Heart right ventricle (tissue), 16 donors: ENCODE results near the gene ITPR3. TPM values are rescaled to one million over a fixed set of nuclear protein-coding genes. Genes with fewer than 3 reads are reported as not detected.

Experiments
- ATAC-seq, 8 donors: fragments of 200-7000 bp; cut with Tn5 transposase; one replicate each; pipeline ENCODE4 v1.9.1; 2020; ENCODE audit warnings: mild to moderate bottlenecking in 8 of 8, moderate library complexity in 8 of 8, moderate number of reproducible peaks in 1 of 8
- DNase-seq, 2 donors: peaks; one replicate each; pipeline ENCODE4 v3.0.0-alpha.2; 2020
- H3K27ac ChIP-seq, 10 donors: fragments of 200-600 bp; sonication (generic) in 2 of 10; one replicate each; pipeline versions ENCODE4 v1.5.0 to v1.8.0; 2020 to 2022; ENCODE audit warnings: mild to moderate bottlenecking in 3 of 10
- H3K27me3 ChIP-seq, 7 donors: fragments of 200-600 bp; one replicate each; pipeline ENCODE4 v1.8.0; 2021 to 2022; ENCODE audit warnings: mild to moderate bottlenecking in 2 of 7
- H3K36me3 ChIP-seq, 9 donors: fragments of 200-600 bp; sonication (generic) in 1 of 9; one replicate each; pipeline versions ENCODE4 v1.5.0 to v1.8.0; 2020 to 2022; ENCODE audit warnings: mild to moderate bottlenecking in 2 of 9
- H3K4me1 ChIP-seq, 9 donors: fragments of 200-600 bp; sonication (generic) in 1 of 9; one replicate each; pipeline versions ENCODE4 v1.5.0 to v1.8.0; 2020 to 2022; ENCODE audit warnings: mild to moderate bottlenecking in 4 of 9
- H3K4me3 ChIP-seq, 10 donors: fragments of 200-600 bp; sonication (generic) in 2 of 10; one replicate each; pipeline versions ENCODE4 v1.5.0 to v1.8.0; 2020 to 2022; ENCODE audit warnings: mild to moderate bottlenecking in 7 of 10, moderate library complexity in 2 of 10
- H3K9me3 ChIP-seq, 11 donors: fragments of 200-600 bp in 10 of 11; sonication (generic) in 2 of 11; one replicate each; pipeline versions ENCODE4 v1.5.0 to v1.8.0; 2013 to 2022; ENCODE audit warnings: mild to moderate bottlenecking in 2 of 11, control low read depth in 1 of 11, moderate library complexity in 1 of 11
- CTCF ChIP-seq, 9 donors: fragments of 200-600 bp; sonication (generic) in 2 of 9; IDR thresholded peaks; one replicate each; pipeline versions ENCODE4 v1.5.0 to v1.8.0; 2021 to 2022; ENCODE audit warnings: antibody characterized with exemption in 9 of 9, mild to moderate bottlenecking in 5 of 9, moderate library complexity in 1 of 9
- whole genome bisulfite sequencing, 2 donors: extraction: QIAGEN DNeasy Blood & Tissue Kit; methylation state at CpG; one replicate each; pipeline ENCODE4 v1.1.7; 2013; ENCODE audit warnings: inconsistent platforms in 1 of 2; 5-methylcytosine and 5-hydroxymethylcytosine counted together
- intact Hi-C, 10 donors: fragments of 100-400 bp; cut with DNase I; formaldehyde crosslinking; loops; one replicate each; pipeline versions ENCODE4 v1.11.1 to v1.14.2; 2022
- polyA plus RNA-seq, 2 donors: library from polyadenylated mRNA; stranded (reverse); fragments of 200-250 nt; gene quantifications; one replicate each; pipeline ENCODE4 v1.2.3, GENCODE V29; 2013
- total RNA-seq, 10 donors: library from RNA; stranded (reverse); fragmentation: NEBNext Ultra II Directional in 3 of 10; extraction: Animal tissue kit (Norgen Biotek cat#: 25700) in 3 of 10; gene quantifications; one replicate each; pipeline versions ENCODE4 v1.2.1 to v1.2.4, GENCODE V29; 2021 to 2023
- donor health status: Arrhythmogenic right ventricular cardiomyopathy.
- donor health status: ischemic (EF 13 %, LVEDD 7.1; RV severe dilation, severe dysfunction).
- donor health status: healthy with polysubstance abuse.
- donor health status: DM: no; HTN: yes; CAD: no.
- donor health status: DM: no; HTN: no; CAD: no.
- donor health status: ischemic (EF 25% LVEDD 6.9; RV normal size, moderate dysfunction).
- donor health status: ischemic (EF 25% LVEDD 5.7; RV mildly dilated, moderate dysfunction).
- donor health status: healthy.
- donor health status: DM: yes; HTN: yes; CAD: no.
- donor health status: Ischemic cardiomyopathy.
- donor health status: ischemic (EF 35%, LVEDD 5.7; RV mildly dilated, moderate dysfunction).
- donor health status: nonischemic (EF 11% LVEDD 7.7; RV severe dilation, severe dysfunction).
- donor health status: DM: yes; HTN: yes; CAD: no.
- donor health status: PGD.
- donor health status: ischemic (EF 29% LVEDD 5.4; RV normal size, mild dysfunction).
- donor health status: nonischemic (EF 23%, LVEDD 6.1; RV moderate dilation, normal function).

The ITPR3 gene
- total and polyA plus RNA-seq, 12 donors: 3.2 to 16.7 (median 6.0) TPM

GRCh38 chr6:33713786-33714185 lies 92.7 kb downstream of the ITPR3 start:
- Histone ChIP-seq H3K36me3 (peaks cover 0 to 15% (median 0%) of the 10 kb centered on the region in 9 donors), H3K27me3 (no peaks in the 10 kb centered on the region), H3K4me1 (peaks cover 0 to 48% (median 36%) of the 10 kb centered on the region in 9 donors), H3K27ac (no peak overlapping the region), H3K4me3 (no peak overlapping the region), H3K9me3 (no peaks in the 10 kb centered on the region)
- intact Hi-C loops: loop anchor here in 4 of 10 donors (5.0 kb wide), 2 partner anchors 44 to 49 kb away; no protein-coding TSS in a partner anchor
- TF ChIP-seq CTCF (IDR thresholded peaks at IDR 0.05): no peak
- WGBS, 2 donors: 58 to 87% methylated on average over 2 of the region's 2 CpGs
- no peak for DNase-seq
- no peak for ATAC-seq

GRCh38 chr6:33714385-33715040 lies 93.4 kb downstream of the ITPR3 start:
- H3K9me3 ChIP-seq: no peaks in the 10 kb centered on the region
- ATAC-seq (no peak), DNase-seq (no peak)
- 78 to 90% methylated on average over 7 of the region's 7 CpGs for WGBS, 2 donors
- peak in 2 of 9 donors; percentile 7 to 19 for TF ChIP-seq CTCF (IDR thresholded peaks at IDR 0.05)
- intact Hi-C loops: loop anchor here in 5 of 10 donors (5.0 kb wide), 2 partner anchors 43 to 48 kb away; no protein-coding TSS in a partner anchor
- H3K36me3 ChIP-seq: peaks cover 0 to 7% (median 0%) of the 10 kb centered on the region in 9 donors
- H3K27ac ChIP-seq: no peak overlapping the region
- no peaks in the 10 kb centered on the region for H3K27me3 ChIP-seq
- peaks cover 0 to 41% (median 34%) of the 10 kb centered on the region in 9 donors for H3K4me1 ChIP-seq
- no peak overlapping the region for H3K4me3 ChIP-seq

- 81 to 94% methylated on average over 7 of the region's 7 CpGs for WGBS, 2 donors
- no peak for TF ChIP-seq CTCF (IDR thresholded peaks at IDR 0.05)
- DNase-seq (no peak), ATAC-seq (no peak)
- no peaks in the 10 kb centered on the region for H3K27me3 ChIP-seq
- intact Hi-C loops: loop anchor here in 1 of 10 donors (5.0 kb wide), 1 partner anchor 46 kb away; no protein-coding TSS in a partner anchor
- H3K27ac ChIP-seq: no peak overlapping the region
- peaks cover 0 to 1% (median 0%) of the 10 kb centered on the region in 9 donors for H3K36me3 ChIP-seq
- no peaks in the 10 kb centered on the region for H3K9me3 ChIP-seq
- H3K4me1 ChIP-seq: peaks cover 0 to 24% (median 17%) of the 10 kb centered on the region in 9 donors
- H3K4me3 ChIP-seq: no peak overlapping the region
Observed at GRCh38 chr6:33716379-33716778, 95.3 kb downstream of the ITPR3 start.

- no peak for TF ChIP-seq CTCF (IDR thresholded peaks at IDR 0.05)
Observed at GRCh38 chr6:33716890-33717632, 95.9 kb downstream of the ITPR3 start.

More at GRCh38 chr6:33716890-33717632, 95.9 kb downstream of the ITPR3 start:
- Histone ChIP-seq H3K36me3 (peaks cover 0 to 4% (median 0%) of the 10 kb centered on the region in 9 donors), H3K9me3 (no peaks in the 10 kb centered on the region), H3K27ac (peak overlapping the region in 6 of 10 donors; percentile 10 to 60 (median 41)), H3K27me3 (no peaks in the 10 kb centered on the region), H3K4me3 (no peak overlapping the region), H3K4me1 (peaks cover 0 to 25% (median 17%) of the 10 kb centered on the region in 9 donors)
- intact Hi-C loops: loop anchor here in 1 of 10 donors (5.0 kb wide), 1 partner anchor 45 kb away; no protein-coding TSS in a partner anchor
- ATAC-seq (no peak), DNase-seq (no peak)
- WGBS, 2 donors: 88% methylated on average over 8 of the region's 8 CpGs
